ENCODE results near the gene COMMD2.

DNA sequence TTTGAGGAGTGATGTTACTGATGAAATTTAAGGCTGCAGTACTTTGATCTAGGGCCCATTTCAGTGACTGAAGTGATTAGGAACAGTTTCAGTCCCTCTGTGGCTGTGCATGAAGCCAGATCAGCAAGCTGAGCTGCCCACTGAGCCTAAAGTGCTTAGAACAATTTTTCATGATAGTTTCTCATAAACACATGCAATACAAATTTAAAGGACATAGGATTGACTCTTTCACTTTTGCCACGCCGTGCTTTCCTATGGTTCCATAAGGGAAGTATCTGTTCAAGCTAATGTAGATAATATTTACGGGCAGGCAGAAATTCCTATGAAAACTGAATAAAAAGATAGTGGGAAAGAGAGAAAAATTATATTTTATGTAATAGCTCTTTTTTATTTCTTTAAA lies 29.5 kb upstream of the COMMD2 start:
- TF ChIP-seq CTCF (conservative IDR thresholded peaks at IDR 0.05 in 1 of 2, IDR thresholded peaks at IDR 0.05 in 1 of 2; ENCODE audit: low read depth in 1 of 2, low read length in 2 of 2), result no peak
- TF ChIP-seq EZH2 (IDR thresholded peaks at IDR 0.05; ENCODE audit: low read length, missing control alignments), result no peak
